GM23248 (cell line): ENCODE results near the gene TNS3.

Experiments used
- EZH2 ChIP-seq: fragments of 200-600 bp; sonication (generic); IDR thresholded peaks from 2 replicates; pipeline ENCODE4 v1.6.1; 2018; ENCODE audit warnings: antibody characterized with exemption, mild to moderate bottlenecking; ENCODE audit not compliant: insufficient read depth, poor library complexity, severe bottlenecking
- EZH2phosphoT487 ChIP-seq: fragments of 200-600 bp; sonication (generic); IDR thresholded peaks from 2 replicates; pipeline ENCODE4 v1.6.1; 2018; ENCODE audit warnings: antibody characterized with exemption, moderate library complexity, mild to moderate bottlenecking, low read depth; ENCODE audit not compliant: insufficient read depth

DNA sequence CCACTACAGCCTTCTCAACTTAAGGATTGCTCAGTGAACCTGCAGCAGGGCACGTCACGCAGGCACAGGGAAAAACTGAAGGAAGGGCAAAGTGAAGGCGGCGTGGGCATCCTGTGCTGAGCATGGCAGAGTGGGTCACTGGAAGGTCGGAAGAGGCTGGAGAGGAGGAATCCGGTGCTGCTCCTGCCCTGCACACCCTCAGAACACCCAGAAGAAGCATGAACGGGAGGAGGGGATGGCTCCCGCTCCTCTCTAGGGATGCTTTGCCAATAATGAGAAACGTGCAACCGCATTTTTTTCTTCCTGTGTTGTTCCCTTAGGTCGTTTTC lies 175.1 kb downstream of the TNS3 start:
- no peak for TF ChIP-seq EZH2
- TF ChIP-seq EZH2phosphoT487: no peak
